ENCODE data around the gene CD84.
"Not testable (repeated sequence)": the region's sequence is repeated elsewhere in the genome, so short reads cannot be mapped to it uniquely, and the experiment has no call there.

CD84 gene

GRCh38 chr1:160588468-160588867, 9.2 kb upstream of the CD84 start:
- H3K4me3 ChIP-seq (replicated peaks in 1 of 2; ENCODE audit: low read depth in 2 of 2, low read length in 2 of 2) = no peak overlapping the region
- no peak for DNase-seq (ENCODE audit: low read depth in 2 of 2)
- TF ChIP-seq CTCF (IDR thresholded peaks at IDR 0.05; ENCODE audit: low read depth, low read length) = no peak

GRCh38 chr1:160584784-160585183, 5.5 kb upstream of the CD84 start:
- no peak overlapping the region for H3K4me3 ChIP-seq (replicated peaks in 1 of 2; ENCODE audit: low read depth in 2 of 2, low read length in 2 of 2)
- no peak for TF ChIP-seq CTCF (IDR thresholded peaks at IDR 0.05; ENCODE audit: low read depth, low read length)
- DNase-seq (ENCODE audit: low read depth in 2 of 2) = no peak

GRCh38 chr1:160582976-160583375, 3.7 kb upstream of the CD84 start:
- H3K4me3 ChIP-seq (replicated peaks in 1 of 2; ENCODE audit: low read depth in 2 of 2, low read length in 2 of 2); DNase-seq (ENCODE audit: low read depth in 2 of 2): not testable (repeated sequence)

GRCh38 chr1:160581961-160582360, 2.7 kb upstream of the CD84 start:
- no peak for TF ChIP-seq CTCF (IDR thresholded peaks at IDR 0.05; ENCODE audit: low read depth, low read length)
- H3K4me3 ChIP-seq (replicated peaks in 1 of 2; ENCODE audit: low read depth in 2 of 2, low read length in 2 of 2) = no peak overlapping the region
- no peak for DNase-seq (ENCODE audit: low read depth in 2 of 2)

- no peak overlapping the region for H3K4me3 ChIP-seq (replicated peaks in 1 of 2; ENCODE audit: low read depth in 2 of 2, low read length in 2 of 2)
- TF ChIP-seq CTCF (IDR thresholded peaks at IDR 0.05; ENCODE audit: low read depth, low read length) = no peak
- DNase-seq (ENCODE audit: low read depth in 2 of 2) = no peak
Measured at GRCh38 chr1:160580221-160580812, 1.0 kb upstream of the CD84 start.

GRCh38 chr1:160578525-160579191, 638 bp downstream of the CD84 start:
- no peak for TF ChIP-seq CTCF (IDR thresholded peaks at IDR 0.05; ENCODE audit: low read depth, low read length)
- no peak for DNase-seq (ENCODE audit: low read depth in 2 of 2)
- H3K4me3 ChIP-seq (replicated peaks in 1 of 2; ENCODE audit: low read depth in 2 of 2, low read length in 2 of 2) = no peak overlapping the region

GRCh38 chr1:160578175-160578524, 1.1 kb downstream of the CD84 start:
- no peak for DNase-seq (ENCODE audit: low read depth in 2 of 2)
- H3K4me3 ChIP-seq (replicated peaks in 1 of 2; ENCODE audit: low read depth in 2 of 2, low read length in 2 of 2) = no peak overlapping the region
- no peak for TF ChIP-seq CTCF (IDR thresholded peaks at IDR 0.05; ENCODE audit: low read depth, low read length)
